GM21529 (cell line): Measurements from ENCODE around the gene TSPAN7.

Source experiments
- ATAC-seq: cut with Tn5 transposase; IDR thresholded peaks from one replicate; pipeline ENCODE4 v1.9.1; 2021; ENCODE audit not compliant: unreplicated experiment

TSPAN7 gene

DNA sequence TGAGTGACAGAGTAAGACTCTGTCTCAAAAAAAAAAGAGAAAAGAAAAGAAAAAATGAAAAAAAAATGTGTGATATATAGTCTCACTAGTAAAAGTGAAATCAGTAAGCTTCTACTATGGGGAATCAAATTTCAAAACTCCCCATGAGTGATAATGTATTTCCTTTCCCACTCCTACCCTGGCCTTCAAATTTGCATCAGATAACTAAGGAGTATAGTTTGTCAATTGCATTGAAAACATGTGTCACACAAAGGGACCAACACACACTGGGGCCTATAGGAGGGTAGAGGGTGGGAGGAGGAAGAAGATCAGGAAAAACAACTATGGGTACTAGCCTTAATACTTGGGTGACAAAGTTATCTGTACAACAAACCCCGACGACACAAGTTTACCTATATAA, 118.4 kb downstream of the TSPAN7 start:
- no peak for ATAC-seq

DNA sequence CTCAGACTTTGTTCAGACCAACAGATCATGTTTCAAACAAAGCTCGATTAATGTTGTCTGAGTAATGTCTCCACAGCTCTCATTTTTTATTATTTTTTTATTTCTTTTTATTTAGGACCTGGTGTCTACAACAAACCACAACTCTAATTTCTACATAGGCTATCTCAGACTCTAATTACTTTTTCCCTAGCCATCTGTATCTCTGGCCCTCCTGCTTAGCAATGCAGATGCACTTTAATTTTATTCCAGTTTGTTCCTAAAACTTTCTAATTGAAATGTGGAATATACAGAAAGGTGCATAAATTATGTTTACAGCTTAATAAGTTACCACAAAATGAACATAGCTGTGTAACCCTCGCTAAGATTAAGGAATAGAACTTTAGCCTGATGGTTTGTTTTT, 120.8 kb downstream of the TSPAN7 start:
- ATAC-seq = no peak

DNA sequence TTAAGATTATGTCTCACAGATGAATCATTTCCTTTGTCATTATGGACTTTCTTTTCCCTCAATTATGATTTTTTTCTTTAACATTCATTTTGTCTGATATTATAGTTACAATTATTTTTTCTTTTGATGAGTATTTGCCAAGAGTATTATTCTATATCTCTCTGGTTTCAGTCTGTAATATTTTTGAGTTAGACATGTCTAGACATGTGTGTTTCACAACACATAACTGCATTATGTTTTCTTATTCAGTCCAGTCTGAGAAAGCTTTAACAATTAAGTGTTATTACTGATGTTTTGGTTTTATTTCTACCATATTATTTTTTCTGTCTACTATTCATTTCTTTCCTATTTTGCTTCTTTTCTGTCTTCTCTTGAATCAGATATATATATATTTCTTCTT, 131.6 kb downstream of the TSPAN7 start:
- ATAC-seq = no peak

DNA sequence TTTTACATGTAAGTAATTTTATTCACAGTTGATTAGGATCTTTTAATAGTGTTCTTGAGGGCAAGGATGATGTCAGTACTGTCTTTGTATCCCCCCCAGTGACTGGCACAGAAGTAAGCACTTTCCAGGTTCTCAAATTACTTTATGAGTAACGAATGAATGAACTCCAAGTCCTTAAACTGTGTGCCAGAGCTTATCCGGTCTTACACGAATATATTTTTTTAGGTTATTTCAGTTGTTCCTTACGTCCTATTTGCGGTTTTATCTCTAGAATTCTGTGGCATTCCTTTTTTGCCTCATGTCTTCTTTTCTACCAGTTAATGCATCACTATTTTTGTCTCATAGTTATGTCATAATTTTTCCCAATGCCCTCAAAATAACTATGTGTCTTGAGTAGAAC, 133.1 kb downstream of the TSPAN7 start:
- no peak for ATAC-seq

DNA sequence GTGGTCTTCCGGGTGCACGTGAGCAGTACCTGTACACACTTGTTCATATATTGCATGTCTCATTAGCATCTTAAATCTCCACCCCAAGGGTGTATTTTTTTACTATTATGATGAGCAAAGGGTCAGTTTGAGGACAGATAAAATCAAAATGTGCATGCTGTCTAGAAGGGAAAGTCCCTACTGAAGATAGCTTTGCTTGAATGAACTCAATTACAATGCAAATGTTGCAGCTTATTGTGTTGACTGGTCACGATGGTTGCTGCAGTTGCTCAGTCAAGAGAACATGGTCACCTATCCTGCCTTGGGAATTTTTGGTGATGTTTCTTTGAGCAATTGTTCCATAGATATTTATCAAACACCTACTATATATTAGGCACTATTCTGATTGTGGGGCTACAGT, 136.1 kb downstream of the TSPAN7 start:
- ATAC-seq = no peak

DNA sequence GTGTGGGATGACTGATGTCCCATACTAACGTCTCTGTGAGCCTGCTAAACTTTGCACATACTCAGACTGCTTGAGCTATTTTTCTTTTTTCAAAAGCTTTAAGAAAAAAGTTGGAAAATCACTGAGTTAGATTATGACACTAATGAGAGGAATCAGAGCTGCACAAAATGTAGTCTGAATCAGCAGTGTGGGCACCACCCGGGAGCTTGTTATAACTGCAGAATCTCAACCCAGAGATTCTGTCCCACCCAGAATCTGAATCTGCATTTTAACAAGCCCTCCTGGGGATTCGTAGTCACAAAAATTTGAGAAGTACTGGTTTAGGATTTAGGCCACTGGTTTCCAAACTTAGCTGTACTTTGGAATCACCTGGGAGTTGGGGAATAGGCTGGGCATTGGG, 137.8 kb downstream of the TSPAN7 start:
- no peak for ATAC-seq

DNA sequence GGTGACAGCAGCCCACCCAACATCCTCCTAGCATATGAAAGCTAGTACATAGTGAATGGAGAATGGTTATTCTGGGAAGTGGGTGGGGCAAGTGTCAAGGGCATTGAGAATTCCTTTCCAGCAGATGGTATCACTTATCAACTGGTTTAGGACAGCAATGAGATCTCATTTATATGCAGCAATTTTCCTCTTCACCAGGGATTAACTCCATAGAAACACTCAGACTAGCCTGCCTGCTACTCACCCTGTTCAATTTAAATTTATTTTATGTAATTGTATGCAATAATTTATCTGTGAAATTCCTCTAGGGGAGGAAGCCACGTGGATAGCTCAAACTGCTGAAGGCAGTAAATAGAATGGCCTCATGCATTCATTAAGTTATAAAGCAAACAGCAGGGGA, 138.4 kb downstream of the TSPAN7 start:
- ATAC-seq = no peak

DNA sequence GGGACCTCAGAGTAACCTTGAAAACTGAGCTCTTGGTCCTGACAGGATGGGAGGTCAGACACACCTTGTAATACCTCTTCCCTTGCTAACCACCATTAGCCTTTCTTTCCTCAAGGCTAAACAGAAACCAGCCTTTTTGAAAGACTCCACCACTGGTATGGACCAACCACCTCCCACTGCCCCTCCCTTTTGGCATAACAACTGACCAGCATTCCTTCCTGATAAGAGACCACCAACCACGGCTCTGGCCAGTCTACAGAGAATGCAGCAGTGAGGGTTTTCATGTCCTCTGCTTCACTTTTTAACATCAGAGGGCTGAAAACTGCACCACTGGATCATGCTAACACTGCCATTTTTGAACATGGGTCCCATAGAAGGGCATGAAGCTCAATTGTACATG, 139.7 kb downstream of the TSPAN7 start:
- no peak for ATAC-seq

DNA sequence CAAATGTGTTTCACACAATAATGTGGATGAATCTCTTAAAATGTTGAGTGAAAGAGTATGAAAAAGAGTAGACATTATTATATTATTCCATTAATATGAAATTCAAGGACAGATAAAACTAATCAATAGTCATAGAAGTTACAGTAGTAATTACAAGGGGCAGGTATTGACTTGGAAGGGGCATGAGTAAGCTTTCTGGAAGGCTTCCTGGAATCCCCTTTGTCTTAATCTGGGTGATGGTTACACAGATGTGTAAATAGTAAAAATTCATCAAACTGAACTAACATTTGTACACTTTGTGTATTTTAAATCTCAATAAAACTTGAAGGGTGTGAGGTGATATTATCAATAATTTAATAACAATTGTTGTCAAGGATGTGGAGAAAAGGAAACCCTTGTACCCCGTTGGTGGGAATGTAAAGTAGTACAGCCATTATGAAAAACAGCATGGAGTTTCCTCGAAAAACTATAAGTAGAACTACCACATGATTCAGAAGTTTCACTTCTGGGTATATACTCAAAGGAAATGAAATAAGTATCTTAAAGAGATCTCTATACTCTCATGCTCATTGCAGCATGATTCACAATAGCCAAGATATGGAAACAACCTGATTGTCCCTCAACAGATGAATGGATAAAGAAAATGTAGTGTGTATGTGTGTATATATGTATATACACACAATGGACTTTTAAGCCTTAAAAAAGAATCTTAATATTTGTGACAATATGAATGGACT, 143.0 kb downstream of the TSPAN7 start:
- ATAC-seq = no peak

DNA sequence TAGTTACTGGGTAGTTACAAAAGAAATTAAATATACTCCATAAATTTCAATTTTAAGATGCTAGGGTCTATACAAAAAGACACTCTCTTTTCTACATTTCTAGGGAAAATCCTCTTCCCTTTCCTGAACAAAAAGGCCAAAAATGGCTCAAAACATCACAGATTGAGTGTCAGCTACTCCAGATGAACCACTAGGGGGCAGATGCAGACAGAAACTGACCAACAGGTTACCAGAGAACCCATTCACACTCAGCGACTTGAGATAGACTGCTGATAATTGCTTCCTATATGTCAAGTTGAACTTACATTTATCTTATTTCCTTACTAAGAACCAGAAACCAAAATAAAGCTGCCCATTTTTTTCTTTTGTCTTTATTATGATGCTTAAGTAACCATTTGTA, 156.5 kb downstream of the TSPAN7 start:
- no peak for ATAC-seq

DNA sequence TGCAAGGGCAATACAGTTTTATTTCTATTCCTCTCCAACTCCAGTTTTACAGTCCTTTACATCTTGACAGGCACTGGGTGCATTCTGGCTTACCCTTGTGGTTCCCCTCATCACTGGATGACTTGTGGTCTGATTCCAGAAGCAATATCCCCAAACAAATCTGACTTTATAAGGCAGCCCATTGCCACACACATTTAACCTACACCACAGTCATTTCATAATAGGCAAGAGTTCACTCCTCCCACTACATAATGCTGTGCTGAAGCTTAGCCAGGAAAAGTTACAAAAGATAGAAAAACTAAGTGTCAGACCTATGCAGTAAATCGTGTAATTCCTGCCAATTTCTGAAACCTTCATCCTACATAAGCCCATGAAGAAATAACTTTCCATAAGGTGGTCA, 157.0 kb downstream of the TSPAN7 start:
- no peak for ATAC-seq

DNA sequence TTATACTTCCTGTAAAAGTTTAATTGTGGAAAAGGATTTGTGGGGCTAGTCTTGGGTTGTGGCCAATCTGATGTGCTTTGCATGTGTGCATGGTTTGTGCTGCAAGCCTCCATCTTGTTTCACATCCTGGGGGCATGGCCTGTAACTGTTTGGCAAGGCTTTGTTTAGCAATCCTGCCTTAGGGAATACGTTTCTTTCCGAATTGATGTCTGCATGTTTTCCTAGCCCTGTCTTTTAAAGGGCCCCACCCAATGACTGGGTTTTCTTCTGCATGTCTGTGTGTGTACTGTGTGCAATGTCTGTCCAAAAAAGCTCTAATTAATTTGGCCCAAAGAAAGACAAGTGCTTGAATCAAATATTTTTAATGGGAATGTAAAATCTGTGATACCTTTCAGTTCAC, 165.3 kb downstream of the TSPAN7 start:
- ATAC-seq = no peak

DNA sequence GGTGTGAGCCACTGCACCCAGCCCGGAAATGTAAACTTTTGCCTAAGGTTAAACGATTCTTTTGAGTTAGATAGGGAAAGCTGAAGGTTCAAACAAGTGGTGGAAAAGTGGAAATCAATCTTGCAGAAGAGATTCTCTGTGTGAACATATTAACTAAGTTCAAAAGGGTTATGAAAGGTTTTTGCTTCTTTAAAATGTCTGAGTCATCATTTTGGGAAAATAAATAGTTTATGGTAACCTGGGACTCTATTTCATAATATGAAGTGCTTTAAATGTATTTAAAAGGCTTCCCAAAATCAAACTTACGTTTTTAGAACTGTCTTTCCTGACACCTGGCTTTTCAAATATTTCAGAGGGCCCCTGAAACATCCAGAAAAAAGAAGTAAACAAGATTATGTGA, 166.3 kb downstream of the TSPAN7 start:
- no peak for ATAC-seq

DNA sequence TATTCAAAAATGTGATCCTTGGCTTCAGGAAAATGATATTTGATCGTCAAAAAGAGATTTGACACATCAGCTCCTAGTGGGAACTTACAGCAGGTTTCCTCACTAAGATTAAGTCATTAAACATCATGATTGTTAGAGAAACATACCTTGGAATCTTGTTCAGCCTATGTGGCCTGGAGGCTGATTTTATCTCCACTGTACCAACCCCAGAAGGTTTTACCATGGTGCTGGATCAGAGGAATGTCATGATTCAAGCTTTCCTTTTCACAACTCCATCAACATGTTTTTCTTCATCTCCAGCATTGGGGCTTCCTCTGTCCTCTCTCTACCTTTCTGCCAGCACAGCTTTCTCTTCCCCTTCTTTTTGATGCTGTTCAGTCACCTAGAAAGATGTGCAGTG, 171.5 kb downstream of the TSPAN7 start:
- no peak for ATAC-seq
